Left cardiac atrium (tissue), 4 donors: Measurements from ENCODE around the gene NES. TPM values are rescaled to one million over a fixed set of nuclear protein-coding genes. Genes with fewer than 3 reads are reported as not detected.
A peak's percentile ranks its signal among the peaks of the same experiment; 100 is the strongest.

Experiments used
- ATAC-seq, 2 donors: fragments of 200-7000 bp; cut with Tn5 transposase; one replicate each; pipeline ENCODE4 v1.9.1; 2020; ENCODE audit warnings: mild to moderate bottlenecking in 2 of 2, moderate library complexity in 2 of 2
- DNase-seq: peaks from one replicate; pipeline ENCODE4 v3.0.0-alpha.2; 2020
- intact Hi-C, 2 donors: fragments of 100-400 bp; cut with DNase I; formaldehyde crosslinking; loops; one replicate each; pipeline versions ENCODE4 v1.14.1 to v1.15.1; 2022 to 2023
- total RNA-seq, 2 donors: library from RNA; stranded (reverse); fragmentation: NEBNext Ultra II Directional; extraction: Animal tissue kit (Norgen Biotek cat#: 25700); gene quantifications; one replicate each; pipeline ENCODE4 v1.2.1, GENCODE V29; 2021
- donor health status: DM: no; HTN: yes; CAD: no.
- donor health status: DM: no; HTN: yes; CAD: no; lungs with severe emphysema.
- donor health status: DM: yes; HTN: yes; CAD: no.
- donor health status: Dilated cardiomyopathy.

Gene NES
- total RNA-seq, 2 donors from 2014 or later = 224 to 240 TPM

DNA sequence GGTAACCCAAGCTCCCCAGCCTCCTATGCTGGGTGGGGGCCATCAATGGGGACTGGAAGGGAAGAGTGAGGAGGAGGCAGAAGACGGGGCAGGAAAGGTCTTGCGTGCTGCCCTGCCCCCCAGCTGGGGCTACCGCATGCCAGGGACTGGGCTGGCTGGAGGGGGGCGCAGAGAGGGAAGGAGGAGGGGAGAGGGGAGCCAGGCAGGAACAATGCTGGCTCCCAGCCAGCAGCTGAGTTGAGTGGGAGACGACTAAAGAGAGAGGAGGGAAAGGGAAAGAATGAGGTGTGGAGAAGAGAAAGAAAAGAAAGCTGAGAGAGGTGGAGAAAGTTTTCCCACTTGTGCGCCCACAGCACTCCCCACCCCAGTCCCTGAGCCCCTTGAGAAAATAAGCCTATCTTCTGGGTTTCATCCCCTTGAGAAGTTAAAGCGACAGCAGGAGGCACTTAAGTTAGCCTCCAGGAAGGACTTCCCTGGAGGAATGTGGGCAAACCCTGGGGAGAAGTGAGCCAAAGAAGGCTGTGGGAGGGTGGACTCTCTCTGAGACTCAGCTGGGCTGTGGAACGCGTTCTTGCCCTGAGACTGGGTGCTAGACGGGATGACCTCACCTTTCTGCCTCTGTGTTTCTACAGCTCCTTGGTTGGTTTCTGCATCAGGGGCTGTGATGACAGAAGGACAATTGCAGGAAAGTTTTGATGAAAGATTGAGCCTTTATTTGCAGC lies 12.9 kb upstream of the NES start:
- DNase-seq = no peak
- ATAC-seq = peak in 1 of 2 donors; percentile 6
- intact Hi-C loops = loop anchor here (1.0 to 5.0 kb wide), 3 partner anchors 35 to 200 kb away; partner anchors contain the start of genes ISG20L2 (in 1 of the 2) and METTL25B (in 1 of the 2)

DNA sequence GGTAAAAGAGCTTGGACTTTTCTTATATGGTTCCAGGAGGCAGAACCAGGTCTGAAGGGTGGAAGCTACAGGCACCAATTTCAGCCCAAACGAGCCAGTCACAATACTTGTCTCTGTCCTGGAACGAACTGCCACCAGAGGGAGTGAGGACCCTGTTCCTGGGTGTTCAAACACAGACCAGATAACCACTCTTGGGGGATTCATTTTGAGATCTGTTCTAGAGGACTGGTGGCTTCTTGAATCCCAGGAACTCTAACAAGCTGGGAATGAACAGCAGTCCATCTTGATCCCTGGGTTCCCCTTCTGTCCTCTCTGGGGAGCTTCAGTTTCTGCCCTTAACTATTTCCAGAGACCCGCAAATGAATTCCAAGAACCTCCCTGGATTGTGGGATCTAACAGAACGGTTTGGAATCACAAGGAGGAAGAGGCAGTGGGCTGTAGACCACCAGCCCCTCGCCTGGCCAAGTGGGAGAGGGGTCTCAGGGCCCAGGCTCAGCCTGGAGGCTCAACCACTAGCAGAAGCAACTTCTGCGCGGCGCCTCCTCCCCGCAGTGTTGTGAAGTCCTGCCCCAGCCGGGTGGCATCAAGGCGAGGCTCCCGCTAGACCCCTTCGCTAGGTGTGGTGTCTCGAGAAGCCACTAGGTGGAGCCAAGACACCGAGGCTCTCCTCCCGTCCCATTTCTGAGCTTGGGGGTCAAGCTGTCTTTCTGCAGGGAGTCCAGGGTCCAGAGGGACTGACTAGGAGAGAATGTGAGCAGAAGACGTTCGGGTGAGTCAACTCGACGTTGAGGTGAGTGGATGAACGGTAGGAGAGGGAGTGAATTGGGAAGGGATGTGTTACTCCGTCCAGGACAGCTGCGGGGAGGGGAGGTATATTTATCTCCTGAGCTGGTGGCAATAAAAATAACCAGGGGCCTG lies 12.1 kb upstream of the NES start:
- peak; percentile 80 for DNase-seq
- ATAC-seq = peak; percentile 92 to 96
- intact Hi-C loops = loop anchor here in 1 of 2 donors (1.0 to 2.0 kb wide), 2 partner anchors 36 to 201 kb away; no protein-coding TSS in a partner anchor

DNA sequence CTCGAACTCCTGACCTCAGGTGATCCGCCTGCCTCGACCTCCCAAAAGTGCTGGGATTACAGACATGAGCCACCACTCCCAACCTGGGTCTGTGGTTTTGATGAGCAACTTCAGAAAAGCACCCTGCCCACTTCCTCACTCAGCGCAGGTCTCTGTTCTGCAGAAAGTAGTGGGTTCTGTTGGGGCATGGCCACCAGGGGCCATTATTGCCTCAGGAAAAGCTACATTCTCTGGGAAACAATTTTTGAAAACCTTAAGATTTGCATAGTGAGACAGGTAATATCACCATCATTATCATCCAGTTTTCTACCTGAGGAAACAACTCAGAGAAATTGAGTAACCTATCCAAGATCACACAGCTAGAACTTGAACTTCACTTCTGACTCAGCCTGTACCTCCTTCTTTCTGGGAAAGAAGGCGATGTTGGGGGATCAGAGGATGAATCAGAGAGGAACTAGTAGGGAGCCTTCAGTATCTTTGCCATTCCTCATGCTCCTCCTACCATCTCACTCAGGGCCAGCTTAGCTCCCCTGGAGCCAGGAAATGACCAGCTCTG lies 7.1 kb upstream of the NES start:
- ATAC-seq (peak in 1 of 2 donors; percentile 9), DNase-seq (no peak)
- intact Hi-C loops = loop anchor here in 1 of 2 donors (5.0 kb wide), 1 partner anchor 37 kb away; no protein-coding TSS in a partner anchor

DNA sequence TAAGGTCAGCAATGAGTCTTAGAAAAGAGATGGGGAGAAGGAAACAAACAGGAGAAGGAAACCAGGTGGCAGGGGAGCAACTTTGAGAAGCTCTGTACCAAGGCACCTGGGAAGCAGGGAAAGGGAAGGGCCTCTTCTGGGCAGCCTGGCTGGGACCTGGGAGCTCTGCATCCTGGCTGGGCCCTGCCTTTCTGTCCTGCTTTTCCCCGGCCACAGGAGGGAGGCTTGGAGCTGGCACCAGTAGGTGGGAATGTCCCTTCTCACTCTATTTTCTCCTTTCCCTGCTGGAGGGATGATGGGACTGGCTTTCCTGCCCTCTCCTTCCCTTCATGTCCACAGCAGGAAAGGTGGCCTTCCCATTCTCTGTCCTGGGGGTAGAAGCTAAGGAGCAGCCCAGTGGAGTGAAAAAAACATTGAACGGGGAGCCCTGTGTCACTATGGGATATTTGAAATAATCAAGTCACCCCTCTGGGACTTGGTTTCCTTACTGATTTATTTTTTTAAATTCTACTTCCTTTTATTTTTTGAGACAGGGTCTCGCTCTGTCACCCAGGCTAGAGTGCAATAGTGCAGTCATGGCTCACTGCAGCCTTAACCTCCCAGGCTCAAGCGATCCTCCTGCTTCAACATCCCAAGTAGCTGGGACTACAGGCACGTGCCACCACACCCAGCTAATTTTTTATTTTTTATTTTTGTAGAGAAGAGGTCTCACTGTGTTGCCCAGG lies 5.1 kb upstream of the NES start:
- ATAC-seq (no peak), DNase-seq (no peak)
- intact Hi-C loops = loop anchor here in 1 of 2 donors (5.0 kb wide), 1 partner anchor 35 kb away; no protein-coding TSS in a partner anchor

DNA sequence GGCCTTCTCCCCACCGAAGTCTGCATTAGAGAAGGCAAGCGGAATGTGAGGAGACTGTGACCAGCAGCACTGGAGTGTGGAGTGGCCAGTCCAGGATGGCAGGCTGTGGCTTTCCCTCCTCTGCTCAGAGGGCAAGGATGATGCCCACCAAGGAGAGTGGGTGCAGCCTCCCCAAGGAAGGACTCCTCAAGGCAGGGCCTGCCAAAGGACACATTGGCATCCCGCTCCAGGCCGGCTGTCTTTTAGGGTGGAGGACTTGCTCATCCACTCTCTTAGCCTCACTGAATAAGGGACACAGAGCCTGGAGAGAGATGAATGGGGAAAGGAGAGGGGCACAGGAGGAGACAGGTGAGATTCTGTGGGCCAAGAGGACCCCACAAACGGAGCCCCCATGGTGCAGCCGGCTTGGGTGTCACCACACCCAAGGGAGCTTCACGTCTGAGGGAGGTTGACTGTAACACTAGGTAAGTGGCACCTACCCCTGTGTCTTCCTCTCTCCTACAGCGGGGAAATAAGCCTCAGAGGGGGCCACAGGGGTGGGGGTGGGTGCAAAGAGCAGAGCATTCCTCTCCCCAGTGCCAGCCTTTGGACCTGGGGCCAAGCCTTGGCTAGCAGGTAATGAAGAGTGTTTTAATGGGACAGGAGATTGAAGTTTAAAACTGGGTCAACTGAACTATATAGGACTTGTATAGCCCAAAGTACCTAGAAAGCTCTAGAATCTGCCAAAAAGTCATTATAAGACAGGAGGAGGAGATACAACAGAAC lies 4.2 kb upstream of the NES start:
- no peak for DNase-seq
- no peak for ATAC-seq
- intact Hi-C loops = loop anchor here in 1 of 2 donors (5.0 kb wide), 1 partner anchor 34 kb away; no protein-coding TSS in a partner anchor

DNA sequence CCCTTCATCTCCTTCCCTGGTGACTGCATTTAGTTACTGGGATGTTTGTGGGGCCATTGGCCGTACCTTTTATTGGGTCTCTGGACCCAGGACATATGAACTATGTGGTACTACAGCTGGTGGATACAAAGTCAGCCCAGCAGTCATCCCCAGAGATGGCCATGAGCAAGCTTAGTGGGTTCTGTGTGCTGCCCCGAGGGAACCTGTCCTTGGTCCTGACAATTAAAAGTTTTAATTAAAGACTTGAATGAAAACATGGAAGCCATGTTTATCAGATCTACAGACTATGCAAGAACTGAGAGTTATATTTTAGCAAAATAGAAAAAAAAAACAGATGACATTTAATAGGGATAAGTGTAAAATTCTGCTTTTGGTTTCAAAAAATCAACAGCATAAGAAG lies 2.8 kb upstream of the NES start:
- DNase-seq = no peak
- intact Hi-C loops = loop anchor here in 1 of 2 donors (5.0 kb wide), 1 partner anchor 33 kb away; no protein-coding TSS in a partner anchor
- no peak for ATAC-seq

DNA sequence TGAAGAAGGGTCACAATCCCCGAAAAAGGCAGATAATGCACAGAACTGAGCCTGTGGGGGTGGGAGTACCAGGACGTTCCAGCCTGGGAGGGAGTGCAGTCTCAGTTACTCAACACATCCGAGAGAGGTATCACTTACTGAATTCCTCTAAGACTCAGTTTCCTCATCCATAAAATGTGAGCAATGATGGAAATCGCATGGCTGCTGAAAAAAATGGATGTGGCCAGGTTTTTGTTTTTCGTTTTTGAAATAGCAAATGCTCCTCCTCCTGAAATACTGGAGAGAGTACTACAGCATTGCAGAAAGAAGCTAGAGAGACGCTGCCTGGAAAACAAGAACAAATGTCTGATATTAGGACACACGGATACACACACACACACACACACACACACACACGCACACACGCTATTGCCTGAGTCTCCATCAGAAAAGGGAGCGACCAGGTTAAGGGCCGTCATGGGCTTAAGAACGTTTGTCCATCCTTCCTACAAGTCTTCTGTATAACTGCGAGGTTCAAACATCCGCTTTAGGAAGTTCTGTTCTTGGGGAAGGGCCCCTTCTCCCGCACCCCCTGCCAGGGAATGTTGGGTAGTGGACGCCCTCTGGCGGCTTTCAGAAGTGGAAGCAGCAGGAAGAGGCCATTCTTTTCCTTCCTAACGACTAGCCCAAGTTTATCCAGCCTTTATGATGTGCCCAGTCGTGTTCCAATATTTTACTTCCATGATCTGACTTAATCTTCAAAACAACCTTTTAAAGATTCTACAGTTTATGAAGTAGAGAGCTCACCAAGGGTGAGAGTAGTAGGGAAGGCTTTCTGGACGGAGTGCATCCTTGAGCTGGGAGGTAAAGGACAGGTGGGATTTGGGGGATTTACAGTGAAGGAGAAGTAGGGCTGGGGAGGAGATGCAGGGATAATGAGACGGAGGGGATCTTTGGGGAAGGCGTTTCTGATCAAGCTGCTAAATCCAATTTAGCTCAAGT lies 699 bp upstream of the NES start:
- ATAC-seq (peak; percentile 66 to 69), DNase-seq (peak; percentile 80)
- intact Hi-C loops = loop anchor here (1.0 to 5.0 kb wide), 3 partner anchors 18 to 51 kb away; no protein-coding TSS in a partner anchor

DNA sequence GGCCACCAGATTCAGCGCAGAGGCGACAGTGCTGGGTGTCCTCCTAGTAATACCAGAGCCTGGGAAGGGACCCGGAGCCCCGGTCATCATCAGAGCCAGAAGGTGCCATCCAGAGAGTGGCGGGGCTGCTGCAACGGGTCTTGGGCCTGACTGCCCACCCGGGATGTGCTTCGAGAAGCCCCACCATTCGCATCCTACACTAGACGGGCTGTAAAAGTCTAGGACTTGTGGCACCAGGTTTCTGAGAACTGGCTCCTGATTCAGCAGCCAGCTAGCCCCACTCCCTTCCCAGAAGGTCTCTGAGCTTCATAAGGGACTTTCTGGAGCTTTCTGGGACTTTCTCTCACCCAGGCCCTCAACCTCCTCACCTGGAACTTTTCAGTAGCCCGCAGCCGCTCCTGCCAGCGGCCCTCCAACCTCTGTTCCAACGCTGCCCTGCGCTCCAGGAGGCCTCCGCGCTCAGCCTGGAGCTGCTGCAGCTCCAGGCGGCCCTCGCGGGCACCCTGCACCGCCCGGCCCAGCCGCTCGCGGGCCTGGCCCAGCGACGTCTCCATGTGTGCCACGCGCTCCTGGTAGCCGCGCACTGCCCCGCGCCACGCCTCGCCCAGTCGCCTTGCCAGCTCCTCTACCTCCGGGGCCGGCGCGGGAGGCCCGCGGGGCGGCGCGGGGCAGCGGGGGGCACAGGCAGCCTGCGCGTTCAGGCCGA lies 940 bp downstream of the NES start:
- ATAC-seq (peak; percentile 19 to 33), DNase-seq (no peak)
- intact Hi-C loops = loop anchor here in 1 of 2 donors (5.0 kb wide), 1 partner anchor 49 kb away; no protein-coding TSS in a partner anchor

DNA sequence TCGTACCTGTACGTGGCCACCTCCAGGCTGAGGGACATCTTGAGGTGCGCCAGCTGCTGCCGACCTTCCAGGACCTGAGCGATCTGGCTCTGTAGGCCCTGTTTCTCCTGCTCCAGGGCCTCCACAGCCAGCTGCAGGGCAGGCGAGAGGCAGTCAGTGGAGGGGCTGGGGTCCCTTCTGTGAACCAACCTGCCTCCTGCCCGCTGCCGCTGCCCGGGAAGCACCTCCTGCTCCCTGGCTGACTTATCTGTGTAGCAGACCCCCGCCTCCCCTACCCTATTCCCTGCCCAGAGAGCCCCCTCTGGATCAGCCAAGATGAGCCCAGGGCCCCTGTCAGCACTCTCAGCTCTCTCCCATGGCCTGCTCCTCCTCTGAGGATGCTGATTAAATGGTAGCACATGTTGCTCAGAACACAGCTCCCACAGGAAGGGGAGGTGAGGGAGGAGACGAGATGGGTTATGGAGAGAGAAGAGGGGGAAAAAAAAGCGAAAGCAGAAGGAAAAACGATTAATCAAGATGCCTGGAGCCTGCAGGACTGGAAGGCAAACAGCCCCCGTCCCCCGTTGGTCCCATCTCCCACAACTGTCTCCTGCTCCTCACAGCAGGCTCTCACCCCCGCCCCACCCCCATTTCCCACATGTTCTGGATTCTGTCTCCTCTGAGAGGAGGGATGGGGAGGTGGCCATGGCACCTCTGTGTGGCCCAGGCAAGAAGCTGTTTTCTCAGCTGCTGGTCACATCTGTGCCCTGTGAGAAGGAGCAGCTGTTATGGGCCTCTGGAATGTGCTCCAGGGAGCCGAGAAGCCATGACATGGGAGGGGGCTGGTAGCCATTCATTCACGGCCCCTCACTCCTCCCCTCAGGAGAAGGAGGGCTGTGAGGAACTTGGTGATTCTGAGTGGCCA lies 1.7 kb downstream of the NES start:
- intact Hi-C loops = loop anchor here in 1 of 2 donors (5.0 kb wide), 1 partner anchor 48 kb away; no protein-coding TSS in a partner anchor
- DNase-seq (no peak), ATAC-seq (peak; percentile 9)

DNA sequence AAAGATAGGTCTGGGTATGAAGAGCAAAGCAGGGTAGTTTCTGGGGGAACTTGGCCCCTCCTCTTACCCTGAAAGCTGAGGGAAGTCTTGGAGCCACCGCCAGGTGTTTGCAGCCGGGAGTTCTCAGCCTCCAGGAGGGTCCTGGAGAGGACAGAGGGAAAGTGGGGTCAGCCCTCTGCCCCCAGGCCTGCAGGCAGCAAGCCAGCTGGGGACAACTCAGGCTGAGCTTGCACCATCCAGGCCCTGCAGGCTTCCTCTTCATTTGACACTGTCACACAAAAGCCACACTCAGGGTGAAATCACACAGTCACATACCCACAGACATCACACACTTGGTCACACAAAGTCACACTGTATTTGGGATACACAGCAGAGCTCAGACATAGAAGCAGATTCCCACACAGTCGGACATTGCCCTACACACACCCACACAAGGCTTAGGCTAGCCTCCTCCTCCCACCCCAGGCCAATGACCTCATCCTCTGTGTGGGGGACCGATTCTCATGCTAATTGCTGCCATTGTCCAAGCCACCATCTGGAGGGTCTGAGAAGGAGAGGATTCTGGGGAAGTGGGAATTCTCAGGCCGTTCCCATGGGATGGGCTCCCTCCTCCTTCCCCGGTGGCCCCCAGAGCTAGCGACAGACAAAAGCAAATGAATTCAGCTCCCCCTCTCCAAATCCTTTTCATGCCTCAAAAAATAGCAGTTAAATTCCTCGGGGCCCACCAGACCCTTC lies 3.7 kb downstream of the NES start:
- intact Hi-C loops = no loop called here
- ATAC-seq (no peak), DNase-seq (no peak)

DNA sequence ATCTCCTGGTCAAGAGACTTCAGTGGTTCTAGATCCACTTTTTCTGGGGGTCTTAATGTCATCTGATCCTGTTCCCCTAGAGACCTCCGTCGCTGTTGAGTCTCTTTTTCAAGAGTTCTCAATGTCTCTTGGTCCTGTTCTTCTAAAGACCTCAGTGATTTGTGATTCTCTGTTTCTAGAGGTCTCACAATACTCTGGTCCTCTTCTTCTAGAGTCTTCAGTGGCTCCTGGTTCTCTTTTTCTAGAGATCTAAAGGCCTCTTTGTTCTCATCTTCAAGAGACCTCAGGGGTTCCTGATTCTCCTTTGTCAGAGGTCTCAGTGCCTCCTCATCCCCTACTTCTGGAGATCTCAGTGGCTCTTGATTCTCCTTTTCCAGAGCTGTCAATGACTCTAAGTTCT lies 5.4 kb downstream of the NES start:
- DNase-seq (no peak), ATAC-seq (no peak)
- intact Hi-C loops = no loop called here

DNA sequence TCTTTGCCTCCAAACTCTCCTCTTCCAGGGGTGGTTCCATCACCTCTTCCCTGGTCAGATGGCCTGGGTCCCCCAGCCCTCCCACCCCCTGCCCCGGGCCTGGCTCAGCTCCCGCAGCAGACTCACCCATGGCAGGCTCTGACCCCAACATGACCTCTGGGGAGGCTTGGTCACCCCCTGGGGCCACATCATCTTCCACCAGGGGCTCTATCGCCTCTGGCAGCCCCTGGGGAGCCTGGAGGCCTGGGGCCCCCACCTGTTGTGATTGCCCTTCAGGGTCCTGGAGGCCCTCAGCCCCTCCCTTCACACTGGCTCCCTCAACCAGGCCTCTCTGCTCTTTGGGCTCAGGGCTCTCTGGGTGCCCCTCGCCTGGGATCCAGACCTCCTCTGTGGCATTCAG lies 6.4 kb downstream of the NES start:
- DNase-seq (no peak), ATAC-seq (no peak)
- intact Hi-C loops = no loop called here

DNA sequence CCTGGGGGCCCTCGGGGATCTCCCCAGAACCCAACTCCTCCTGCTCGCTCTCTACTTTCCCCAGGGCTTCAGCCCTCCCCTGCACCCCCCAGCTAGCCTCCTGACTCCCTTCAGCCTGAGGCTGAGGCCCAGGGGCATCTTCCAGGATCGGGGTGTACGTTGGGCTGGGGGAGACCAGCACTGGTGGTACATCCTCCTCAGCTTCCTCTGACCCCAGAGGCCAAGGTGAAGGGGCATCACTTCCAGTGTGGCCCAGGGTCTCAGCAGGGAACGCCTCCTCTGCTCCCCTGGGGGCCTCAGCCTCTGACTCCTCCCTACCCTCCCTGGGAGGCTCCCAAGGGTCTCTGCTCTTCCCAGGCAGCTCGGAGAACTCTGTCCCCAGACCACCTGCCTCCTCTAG lies 6.8 kb downstream of the NES start:
- ATAC-seq (no peak), DNase-seq (no peak)
- intact Hi-C loops = no loop called here

DNA sequence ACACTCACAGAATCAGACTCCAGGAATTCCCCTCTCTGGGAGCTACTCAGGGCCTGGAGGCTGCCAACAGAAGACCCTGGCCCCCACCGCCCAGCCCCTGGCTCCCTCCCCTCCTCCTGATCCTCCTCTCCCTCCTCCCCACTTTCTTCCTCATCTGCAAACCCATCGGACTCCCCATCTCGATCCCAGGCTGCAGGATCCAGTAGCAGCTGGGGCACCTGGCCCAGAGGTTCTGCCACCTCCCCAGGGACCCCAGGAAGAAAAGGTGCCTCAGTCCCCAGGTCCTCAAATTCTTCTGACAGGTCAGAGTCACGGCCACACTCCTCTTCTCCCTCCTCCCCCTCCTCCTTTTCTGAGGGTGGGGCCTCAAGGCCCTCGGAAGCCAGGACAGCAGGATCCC lies 7.4 kb downstream of the NES start:
- DNase-seq (no peak), ATAC-seq (no peak)
- intact Hi-C loops = no loop called here
